GM12865 (cell line): Measurements from ENCODE around the gene PLCB1.
A peak's percentile ranks its signal among the peaks of the same experiment; 100 is the strongest.

Experiments used
- DNase-seq: peaks from one replicate; pipeline ENCODE4 v3.0.0; 2010; ENCODE audit warnings: low read depth
- H3K4me3 ChIP-seq: 2 replicates; pipeline ENCODE4 v1.5.1; 2011; ENCODE audit warnings: mild to moderate bottlenecking, low read depth, low read length, control low read depth
- CTCF ChIP-seq: IDR thresholded peaks from 2 replicates; pipeline ENCODE4 v1.5.1; 2011; ENCODE audit warnings: low read length, control low read depth, low read depth, inconsistent platforms; ENCODE audit not compliant: insufficient read depth; ENCODE audit errors: missing control alignments

Gene PLCB1

GRCh38 chr20:8790442-8791074 is 658.5 kb downstream of the PLCB1 start:
- DNase-seq, result peak; percentile 50

GRCh38 chr20:8795404-8795803 is 663.3 kb downstream of the PLCB1 start:
- H3K4me3 ChIP-seq, result no peak overlapping the region
- DNase-seq, result peak; percentile 10
- no peak for TF ChIP-seq CTCF

More at GRCh38 chr20:8790442-8791074, 658.5 kb downstream of the PLCB1 start:
- TF ChIP-seq CTCF, result peak; percentile 91
- H3K4me3 ChIP-seq, result no peak overlapping the region

- no peak for TF ChIP-seq CTCF
- DNase-seq, result no peak
- no peak overlapping the region for H3K4me3 ChIP-seq
Measured at GRCh38 chr20:8796088-8796660, 664.1 kb downstream of the PLCB1 start.

GRCh38 chr20:8798505-8798904 is 666.4 kb downstream of the PLCB1 start:
- no peak for DNase-seq
- no peak for TF ChIP-seq CTCF
- no peak overlapping the region for H3K4me3 ChIP-seq

GRCh38 chr20:8800089-8800488 is 668.0 kb downstream of the PLCB1 start:
- H3K4me3 ChIP-seq, result no peak overlapping the region
- TF ChIP-seq CTCF, result no peak

GRCh38 chr20:8801686-8802085 is 669.6 kb downstream of the PLCB1 start:
- no peak for TF ChIP-seq CTCF
- no peak for DNase-seq
- H3K4me3 ChIP-seq, result no peak overlapping the region

More at GRCh38 chr20:8800089-8800488, 668.0 kb downstream of the PLCB1 start:
- DNase-seq, result no peak

GRCh38 chr20:8803065-8803464 is 671.0 kb downstream of the PLCB1 start:
- no peak overlapping the region for H3K4me3 ChIP-seq
- no peak for TF ChIP-seq CTCF
- DNase-seq, result no peak
